OCI-LY7 (cell line): ENCODE data around the gene FFAR2. TPM values are rescaled to one million over a fixed set of nuclear protein-coding genes. Genes with fewer than 3 reads are reported as not detected.

Source experiments
- BruUV-seq: library from RNA; stranded (reverse); fragments of 400-500 nt; replicated peaks from 2 replicates; lab custom pipeline; 2021; lab: Mats Ljungman, UMichigan
- CTCF ChIA-PET: fragments of 300-600 bp; sonication (Branson Sonifier 250); formaldehyde crosslinking; loops from one replicate; lab custom pipeline; 2022; ENCODE audit warnings: antibody characterized with exemption; ENCODE audit not compliant: unreplicated experiment; lab: Charles Lee
- POLR2A ChIA-PET: fragments of 300-600 bp; sonication (Branson Sonifier 250); formaldehyde crosslinking; loops from one replicate; lab custom pipeline; 2022; ENCODE audit warnings: antibody characterized with exemption; lab: Charles Lee
- DNase-seq: peaks from one replicate; pipeline ENCODE4 v3.0.0-alpha.2; 2015; ENCODE audit warnings: low spot score
- H2AFZ ChIP-seq: fragments of 200-600 bp; sonication (generic), shearing (Covaris generic); 2 replicates; pipeline ENCODE4 v1.6.1; 2014; ENCODE audit warnings: mild to moderate bottlenecking, antibody characterized with exemption, low read length, moderate library complexity
- H3K27ac ChIP-seq: fragments of 200-600 bp; sonication (generic); 2 replicates; pipeline ENCODE4 v1.5.1; 2014; ENCODE audit warnings: mixed run types, low read depth, mild to moderate bottlenecking, moderate library complexity, low read length, inconsistent platforms; ENCODE audit not compliant: poor library complexity, severe bottlenecking
- H3K36me3 ChIP-seq: fragments of 200-600 bp; sonication (generic); 2 replicates; pipeline ENCODE4 v1.6.1; 2014; ENCODE audit warnings: mild to moderate bottlenecking, antibody characterized with exemption, low read length, moderate library complexity, mixed read lengths; ENCODE audit not compliant: insufficient read depth
- H3K4me1 ChIP-seq: fragments of 200-600 bp; sonication (generic); 2 replicates; pipeline ENCODE4 v1.5.1; 2014; ENCODE audit warnings: mild to moderate bottlenecking, low read length; ENCODE audit not compliant: insufficient read depth, poor library complexity, severe bottlenecking
- H3K4me2 ChIP-seq: fragments of 200-600 bp; sonication (generic); 2 replicates; pipeline ENCODE4 v1.6.1; 2014; ENCODE audit warnings: mild to moderate bottlenecking, low read length
- H3K4me3 ChIP-seq: fragments of 200-600 bp; sonication (generic); 2 replicates; pipeline ENCODE4 v1.5.1; 2014; ENCODE audit warnings: mild to moderate bottlenecking, low read depth, low read length; ENCODE audit not compliant: poor library complexity, severe bottlenecking
- H3K79me2 ChIP-seq: fragments of 200-600 bp; sonication (generic); 2 replicates; pipeline ENCODE4 v1.6.1; 2016; ENCODE audit warnings: low read depth, mild to moderate bottlenecking, low read length, moderate library complexity, mixed read lengths; ENCODE audit not compliant: insufficient read depth
- H3K9me2 ChIP-seq: fragments of 200-600 bp; sonication (generic); 2 replicates; pipeline ENCODE4 v1.6.1; 2016; ENCODE audit warnings: mild to moderate bottlenecking, low read length, mixed read lengths; ENCODE audit not compliant: insufficient read depth
- H3K9me3 ChIP-seq: fragments of 200-600 bp; sonication (generic); 2 replicates; pipeline ENCODE4 v1.6.1; 2014; ENCODE audit warnings: mild to moderate bottlenecking, mixed run types, low read length, mixed read lengths
- H4K20me1 ChIP-seq: fragments of 200-600 bp; sonication (generic); 2 replicates; pipeline ENCODE4 v1.6.1; 2014; ENCODE audit warnings: mild to moderate bottlenecking, antibody characterized with exemption, low read length, moderate library complexity, mixed read lengths; ENCODE audit not compliant: insufficient read depth
- CTCF ChIP-seq: fragments of 200-600 bp; sonication (generic); conservative IDR thresholded peaks from 2 replicates; pipeline ENCODE4 v1.5.1; 2014; ENCODE audit warnings: mild to moderate bottlenecking, antibody characterized with exemption, low read length, moderate library complexity, mixed read lengths
- EZH2phosphoT487 ChIP-seq: fragments of 200-600 bp; sonication (generic); IDR thresholded peaks from 2 replicates; pipeline ENCODE4 v1.6.1; 2018; ENCODE audit warnings: low read depth, borderline replicate concordance, mild to moderate bottlenecking, mixed run types, antibody characterized with exemption, low read length, moderate library complexity, mixed read lengths
- intact Hi-C: fragments of 100-400 bp; cut with micrococcal nuclease; formaldehyde crosslinking; loops from one replicate; pipeline ENCODE4 v1.10.0; 2022; ENCODE audit not compliant: unreplicated experiment
- total RNA-seq, 2 experiments: library from RNA; depleted of rRNA in 1 of 2; stranded (reverse); fragments of >200 nt in 1 of 2; shearing (Covaris generic) in 1 of 2; gene quantifications; 2 replicates each; pipeline ENCODE4 v1.2.3, GENCODE V29; 2014 to 2022

FFAR2 gene
- total RNA-seq, 2 experiments from 2014 or later: not detected

- intact Hi-C loops: no loop called here
- no peaks in the 10 kb centered on the region for H3K9me3 ChIP-seq
- DNase-seq: no peak
- BruUV-seq: no TSS peak
- POLR2A ChIA-PET: interaction anchor here (0.6 kb wide), 1 partner anchor 36 kb away, joined by 3 read pairs; no protein-coding TSS in a partner anchor
- H3K9me2 ChIP-seq: no peaks in the 10 kb centered on the region
- H4K20me1 ChIP-seq: no peaks in the 10 kb centered on the region
- H3K4me3 ChIP-seq: no peak overlapping the region
- TF ChIP-seq CTCF (no peak), EZH2phosphoT487 (no peak)
- H3K4me1 ChIP-seq: no peaks in the 10 kb centered on the region
- no peak overlapping the region for H3K4me2 ChIP-seq
- no peak overlapping the region for H3K27ac ChIP-seq
- CTCF ChIA-PET: no interaction called here
- no peaks in the 10 kb centered on the region for H3K79me2 ChIP-seq
- H2AFZ ChIP-seq: no peak overlapping the region
- H3K36me3 ChIP-seq: no peaks in the 10 kb centered on the region
Measured at GRCh38 chr19:35403116-35403760, 44.8 kb upstream of the FFAR2 start.

- intact Hi-C loops: no loop called here
- POLR2A ChIA-PET: no interaction called here
- Histone ChIP-seq H3K36me3 (no peaks in the 10 kb centered on the region), H3K4me3 (no peak overlapping the region), H3K27ac (no peak overlapping the region), H3K4me1 (no peaks in the 10 kb centered on the region), H3K4me2 (no peak overlapping the region), H3K79me2 (no peaks in the 10 kb centered on the region), H3K9me2 (no peaks in the 10 kb centered on the region), H2AFZ (no peak overlapping the region), H3K9me3 (no peaks in the 10 kb centered on the region), H4K20me1 (no peaks in the 10 kb centered on the region)
- DNase-seq: no peak
- CTCF ChIA-PET: no interaction called here
- TF ChIP-seq CTCF (no peak), EZH2phosphoT487 (no peak)
- BruUV-seq: no TSS peak
Measured at GRCh38 chr19:35404879-35405622, 43.0 kb upstream of the FFAR2 start.

- BruUV-seq: no TSS peak
- POLR2A ChIA-PET: no interaction called here
- intact Hi-C loops: no loop called here
Measured at GRCh38 chr19:35407619-35408018, 40.4 kb upstream of the FFAR2 start.

More at GRCh38 chr19:35407619-35408018, 40.4 kb upstream of the FFAR2 start:
- H2AFZ ChIP-seq: no peak overlapping the region
- no peaks in the 10 kb centered on the region for H3K4me1 ChIP-seq
- no peak overlapping the region for H3K4me2 ChIP-seq
- H4K20me1 ChIP-seq: no peaks in the 10 kb centered on the region
- H3K9me3 ChIP-seq: no peaks in the 10 kb centered on the region
- CTCF ChIA-PET: no interaction called here
- H3K36me3 ChIP-seq: no peaks in the 10 kb centered on the region
- no peak for TF ChIP-seq CTCF
- no peak for TF ChIP-seq EZH2phosphoT487
- H3K9me2 ChIP-seq: no peaks in the 10 kb centered on the region
- H3K79me2 ChIP-seq: no peaks in the 10 kb centered on the region
- DNase-seq: no peak
- no peak overlapping the region for H3K27ac ChIP-seq
- no peak overlapping the region for H3K4me3 ChIP-seq
